H1 (cell line): ENCODE data around the gene MRPL45. TPM values are rescaled to one million over a fixed set of nuclear protein-coding genes. Genes with fewer than 3 reads are reported as not detected.

Source experiments
- CTCF ChIA-PET: fragments of 300-600 bp; sonication (Branson Sonifier 250); formaldehyde crosslinking; loops from one replicate; lab custom pipeline; 2021; ENCODE audit not compliant: partially characterized antibody; lab: Charles Lee
- POLR2A ChIA-PET: fragments of 300-600 bp; sonication (Branson Sonifier 250); formaldehyde crosslinking; loops from one replicate; lab custom pipeline; 2021; ENCODE audit warnings: inconsistent platforms; ENCODE audit not compliant: partially characterized antibody; lab: Charles Lee
- DNase-seq, 2 experiments: peaks; one replicate each; pipeline versions ENCODE4 v3.0.0 to v3.0.0-alpha.2; 2010 to 2022; ENCODE audit warnings: low spot score in 2 of 2, low read depth in 1 of 2, mixed read lengths in 1 of 2
- FAIRE-seq: peaks from 2 replicates; lab custom pipeline; 2011; peaks lifted over from hg19 to GRCh38; lab: Jason Lieb, UNC
- H2AFZ ChIP-seq: 2 replicates; pipeline ENCODE4 v1.8.1; 2012; ENCODE audit warnings: low read length, inconsistent platforms
- H2AK5ac ChIP-seq: 2 replicates; pipeline ENCODE4 v1.6.1; 2013; ENCODE audit warnings: low read depth, low read length
- H2BK120ac ChIP-seq: replicated peaks from 2 replicates; pipeline ENCODE3; 2013; ENCODE audit warnings: low read depth, low read length, inconsistent platforms
- H2BK12ac ChIP-seq: 2 replicates; pipeline ENCODE4 v1.6.1; 2013; ENCODE audit warnings: low read depth, low read length
- H2BK15ac ChIP-seq: 2 replicates; pipeline ENCODE4 v1.6.1; 2013; ENCODE audit warnings: low read length
- H2BK20ac ChIP-seq: 2 replicates; pipeline ENCODE4 v1.6.1; 2013; ENCODE audit warnings: low read length
- H2BK5ac ChIP-seq: 2 replicates; pipeline ENCODE4 v1.6.1; 2013; ENCODE audit warnings: low read depth, low read length
- H3K14ac ChIP-seq: 2 replicates; pipeline ENCODE4 v1.6.1; 2013; ENCODE audit warnings: inconsistent platforms; ENCODE audit not compliant: insufficient read length
- H3K18ac ChIP-seq: 2 replicates; pipeline ENCODE4 v1.6.1; 2013; ENCODE audit warnings: low read length; ENCODE audit errors: extremely low read depth
- H3K23ac ChIP-seq: 2 replicates; pipeline ENCODE4 v1.6.1; 2013; ENCODE audit warnings: inconsistent platforms; ENCODE audit not compliant: insufficient read length
- H3K23me2 ChIP-seq: 2 replicates; pipeline ENCODE4 v1.6.1; 2013; ENCODE audit warnings: low read depth, low read length
- H3K27ac ChIP-seq: 2 replicates; pipeline ENCODE4 v1.6.1; 2011; ENCODE audit warnings: low read depth, low read length, inconsistent platforms
- H3K27me3 ChIP-seq, 4 experiments: replicated peaks in 1 of 4; 1 replicate in 1 of 4; 2 replicates in 3 of 4; pipeline versions ENCODE4 v1.6.1 to v1.8.1; 2011 to 2013; ENCODE audit warnings: low read length in 3 of 4, mild to moderate bottlenecking in 3 of 4, inconsistent platforms in 2 of 4, mixed read lengths in 2 of 4, moderate library complexity in 1 of 4; ENCODE audit not compliant: control insufficient read depth in 3 of 4, insufficient read depth in 3 of 4; ENCODE audit errors: extremely low read depth in 1 of 4
- H3K36me3 ChIP-seq, 4 experiments: 2 replicates each; pipeline versions ENCODE4 v1.6.1 to v1.8.1; 2011 to 2013; ENCODE audit warnings: mild to moderate bottlenecking in 4 of 4, low read length in 3 of 4, moderate library complexity in 2 of 4, control low read depth in 1 of 4, inconsistent platforms in 1 of 4; ENCODE audit not compliant: insufficient read depth in 4 of 4, control insufficient read depth in 2 of 4
- H3K4ac ChIP-seq: replicated peaks from 2 replicates; pipeline ENCODE3; 2013; ENCODE audit warnings: low read length, low read depth, mixed read lengths, inconsistent platforms; ENCODE audit not compliant: insufficient read length
- H3K4me1 ChIP-seq, 4 experiments: replicated peaks in 1 of 4; 1 replicate in 1 of 4; 2 replicates in 3 of 4; pipeline versions ENCODE4 v1.6.1 to v1.8.1; 2011 to 2013; ENCODE audit warnings: low read length in 3 of 4, inconsistent platforms in 2 of 4, mixed read lengths in 1 of 4; ENCODE audit not compliant: insufficient read depth in 4 of 4, control insufficient read depth in 3 of 4
- H3K4me2 ChIP-seq, 2 experiments: 2 replicates each; pipeline versions ENCODE4 v1.6.1 to v1.8.1; 2011 to 2013; ENCODE audit warnings: low read depth in 2 of 2, low read length in 2 of 2, control low read depth in 1 of 2, inconsistent platforms in 1 of 2, mild to moderate bottlenecking in 1 of 2; ENCODE audit not compliant: insufficient read depth in 1 of 2
- H3K4me3 ChIP-seq, 4 experiments: fragments of 200-600, 300-600 bp in 1 of 4; sonication (generic), shearing (Covaris generic), sonication (Bioruptor Twin) in 1 of 4; 2 replicates each; pipeline versions ENCODE4 v1.5.1 to v1.8.1; 2011 to 2016; ENCODE audit warnings: low read length in 4 of 4, low read depth in 3 of 4, control low read depth in 2 of 4, inconsistent platforms in 2 of 4, mild to moderate bottlenecking in 2 of 4, mixed read lengths in 1 of 4, moderate library complexity in 1 of 4; ENCODE audit not compliant: insufficient read depth in 2 of 4; ENCODE audit errors: extremely low read depth in 1 of 4
- H3K56ac ChIP-seq: replicated peaks from 2 replicates; pipeline ENCODE3; 2013; ENCODE audit warnings: low read depth, mild to moderate bottlenecking, mixed read lengths, low read length, inconsistent platforms; ENCODE audit not compliant: insufficient read length
- H3K79me1 ChIP-seq: 2 replicates; pipeline ENCODE4 v1.6.1; 2013; ENCODE audit warnings: low read depth, low read length, control low read depth
- H3K79me2 ChIP-seq, 2 experiments: 2 replicates each; pipeline versions ENCODE4 v1.6.1 to v1.8.1; 2012 to 2013; ENCODE audit warnings: low read length in 2 of 2, mild to moderate bottlenecking in 2 of 2, inconsistent platforms in 1 of 2; ENCODE audit not compliant: insufficient read depth in 2 of 2, control insufficient read depth in 1 of 2
- H3K9ac ChIP-seq, 4 experiments: replicated peaks in 1 of 4; 1 replicate in 1 of 4; 2 replicates in 3 of 4; pipeline versions ENCODE4 v1.6.1 to v1.8.1; 2011 to 2013; ENCODE audit warnings: low read depth in 3 of 4, low read length in 3 of 4, control low read depth in 2 of 4, mild to moderate bottlenecking in 2 of 4, moderate library complexity in 2 of 4, inconsistent platforms in 1 of 4; ENCODE audit errors: extremely low read depth in 1 of 4
- H3K9me3 ChIP-seq, 2 experiments: 2 replicates each; pipeline versions ENCODE4 v1.6.1 to v1.8.1; 2012 to 2013; ENCODE audit warnings: mild to moderate bottlenecking in 2 of 2, moderate library complexity in 2 of 2, control low read depth in 1 of 2, inconsistent platforms in 1 of 2, low read depth in 1 of 2, low read length in 1 of 2, mixed read lengths in 1 of 2; ENCODE audit not compliant: insufficient read depth in 2 of 2
- H4K20me1 ChIP-seq, 2 experiments: replicated peaks in 1 of 2; 2 replicates each; pipeline versions ENCODE3 to v1.8.1; 2011 to 2013; ENCODE audit warnings: inconsistent platforms in 2 of 2, low read length in 2 of 2, mild to moderate bottlenecking in 1 of 2; ENCODE audit not compliant: insufficient read depth in 2 of 2, control insufficient read depth in 1 of 2
- H4K5ac ChIP-seq: 2 replicates; pipeline ENCODE4 v1.6.1; 2013; ENCODE audit warnings: low read length, low read depth, mixed read lengths, inconsistent platforms; ENCODE audit not compliant: insufficient read length
- H4K8ac ChIP-seq: 2 replicates; pipeline ENCODE4 v1.8.0; 2013; ENCODE audit warnings: mild to moderate bottlenecking, moderate library complexity, low read length, inconsistent platforms; ENCODE audit not compliant: insufficient read depth; ENCODE audit errors: extremely low read depth
- H4K91ac ChIP-seq: replicated peaks from 2 replicates; pipeline ENCODE3; 2013; ENCODE audit warnings: low read length, mixed read lengths, inconsistent platforms; ENCODE audit not compliant: insufficient read length
- EP300 ChIP-seq, 2 experiments: IDR thresholded peaks; 1 replicate in 1 of 2; 2 replicates in 1 of 2; pipeline ENCODE4 v1.6.1; 2011 to 2012; ENCODE audit warnings: low read depth in 2 of 2, low read length in 2 of 2, mild to moderate bottlenecking in 2 of 2, borderline replicate concordance in 1 of 2, inconsistent platforms in 1 of 2, moderate library complexity in 1 of 2
- JUN ChIP-seq: IDR thresholded peaks from 2 replicates; pipeline ENCODE4 v1.6.1; 2011; ENCODE audit warnings: low read depth, mild to moderate bottlenecking, improper control_type of control experiment, low read length
- MAFK ChIP-seq: IDR thresholded peaks from 2 replicates; pipeline ENCODE4 v1.6.1; 2012; ENCODE audit warnings: low read depth, mild to moderate bottlenecking, improper control_type of control experiment, low read length
- TCF12 ChIP-seq: IDR thresholded peaks from 2 replicates; pipeline ENCODE4 v1.6.1; 2011; ENCODE audit warnings: low read depth, mild to moderate bottlenecking, low read length
- WGBS, 2 experiments: shearing (Covaris generic) in 1 of 2; methylation state at CpG; one replicate each; pipeline versions ENCODE4 v1.1.6 to v1.1.7; 2013 to 2015; ENCODE audit warnings: low lambda C conversion rate in 2 of 2, mixed read lengths in 2 of 2, inconsistent platforms in 1 of 2, low coverage in 1 of 2, missing lambda C conversion rate in 1 of 2; ENCODE audit not compliant: insufficient replicate concordance in 2 of 2, insufficient coverage in 1 of 2, insufficient read length in 1 of 2; ENCODE audit errors: extremely low coverage in 1 of 2, missing lambda C conversion rate in 1 of 2; 5-methylcytosine and 5-hydroxymethylcytosine counted together
- polyA plus RNA-seq, 7 experiments: library from polyadenylated mRNA; depleted of rRNA in 3 of 7; stranded (reverse) in 5 of 7; unstranded in 2 of 7; fragments of >200 nt in 5 of 7; fragments of 200-250 nt in 2 of 7; gene quantifications; 1 replicate in 5 of 7; 2 replicates in 1 of 7; 4 replicates in 1 of 7; pipeline versions ENCODE4 v1.2.1 to v1.2.3, GENCODE V29; 2011 to 2013; ENCODE audit warnings: missing spikeins in 2 of 7, mixed read lengths in 2 of 7
- total RNA-seq: library from RNA; stranded (reverse); fragmentation: NEBNext Ultra II Directional; extraction: Animal tissue kit (Norgen Biotek cat#: 25700); gene quantifications from 2 replicates; pipeline ENCODE4 v1.2.1, GENCODE V29; 2021

MRPL45 gene
- total and polyA plus RNA-seq, 2 of the 8 experiments (the other 6 are each of a cell fraction or from before 2014, with no cell fraction given): 65.6 to 71.7 TPM

DNA sequence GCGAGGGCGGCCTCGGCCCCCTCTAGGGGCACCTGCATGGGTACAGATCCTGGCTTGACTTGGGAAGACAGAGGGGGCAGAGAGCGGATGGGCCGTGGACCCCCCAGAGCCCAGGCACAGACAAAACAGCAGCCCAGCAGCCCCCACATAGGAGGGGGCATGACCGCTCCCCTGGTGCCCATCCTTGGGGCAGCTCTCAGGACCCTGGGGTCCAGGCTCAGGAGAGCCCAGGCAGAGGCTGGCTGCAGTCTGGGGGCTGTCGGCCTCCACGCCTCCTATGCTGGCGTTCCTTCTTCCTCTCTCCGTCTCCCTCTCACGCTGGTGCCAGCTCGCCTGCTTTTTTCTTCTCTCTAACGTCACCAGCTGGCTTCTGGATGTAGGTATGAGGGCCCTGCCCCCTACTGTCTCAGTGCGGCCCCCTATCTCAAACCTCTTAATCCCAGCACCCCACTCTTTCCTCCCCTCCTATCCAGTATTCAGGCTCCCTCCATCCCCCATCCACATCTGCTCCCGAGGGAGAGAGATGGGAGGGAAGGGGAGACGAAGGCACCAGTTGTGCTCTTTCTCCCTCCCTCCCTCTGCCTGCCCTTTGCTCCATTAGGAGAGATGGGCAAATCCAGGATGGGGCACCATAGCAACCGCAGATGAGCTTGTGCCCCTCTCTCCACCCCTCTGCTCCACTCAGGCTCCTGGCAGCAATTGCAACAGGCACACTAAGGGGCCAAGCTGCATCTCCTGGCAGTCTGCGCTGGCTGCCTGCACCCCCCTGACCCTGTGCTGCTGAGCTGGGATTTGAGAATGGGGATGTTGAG, 46.8 kb downstream of the MRPL45 start, which contains the start of gene GPR179:
GPR179 (minus strand) TSS at position 349 of the 812 bp plus-strand sequence; CDS start at position 182, 167 bp downstream.
- Histone ChIP-seq H3K36me3 (no peaks in the 10 kb centered on the region), H2AFZ (no peak within 1 kb of the TSS), H3K27ac (no peak within 1 kb of the TSS), H3K9ac (no peak within 1 kb of the TSS), H3K23ac (no peak within 1 kb of the TSS), H4K5ac (no peak within 1 kb of the TSS), H3K27me3 (no peaks in the 10 kb centered on the region), H3K79me2 (no peaks in the 10 kb centered on the region), H2BK5ac (no peak within 1 kb of the TSS), H4K8ac (peak within 1 kb of the TSS; percentile 8; the same call in 1 of the 2 replicates), H2BK120ac (no peak within 1 kb of the TSS), H3K4me2 (no peak within 1 kb of the TSS), H3K18ac (no peak within 1 kb of the TSS; the same call in 1 of the 2 replicates), H4K20me1 (no peaks in the 10 kb centered on the region), H4K91ac (no peak within 1 kb of the TSS), H3K4me1 (peaks cover 0 to 9% (median 3%) of the 10 kb centered on the region in 4 experiments; a peak in 3 of 7 replicates), H3K23me2 (no peaks in the 10 kb centered on the region), H2BK15ac (0 out of 2 replicates have a peak within 1 kb of the TSS, but pooled peaks have one; percentile 46), H3K4ac (no peak within 1 kb of the TSS), H2BK20ac (0 out of 2 replicates have a peak within 1 kb of the TSS, but pooled peaks have one; percentile 21), H2AK5ac (peak within 1 kb of the TSS; percentile 32; the same call in 1 of the 2 replicates), H3K9me3 (no peaks in the 10 kb centered on the region), H3K4me3 (no peak within 1 kb of the TSS), H3K79me1 (no peaks in the 10 kb centered on the region), H3K14ac (no peak within 1 kb of the TSS), H2BK12ac (no peak within 1 kb of the TSS), H3K56ac (no peak within 1 kb of the TSS)
- WGBS, 2 experiments: 80% methylated on average over 12 of the region's 18 CpGs; no CpG with 5 or more reads in 1 of the 2 experiments
- FAIRE-seq (no peak), DNase-seq (no peak)
- CTCF ChIA-PET: interaction anchor here (0.9 to 25.7 kb wide), 7 partner anchors 9 to 100 kb away, joined by 3 to 400 read pairs (median 3); partner anchors contain the start of gene ARHGAP23
- TF ChIP-seq JUN (no peak), MAFK (no peak), TCF12 (no peak), EP300 (IDR thresholded peaks at IDR 0.05; ENCODE audit: borderline replicate concordance in 1 of 2, low read depth in 2 of 2, low read length in 2 of 2) (no peak)
- POLR2A ChIA-PET: interaction anchor here (0.7 to 1.7 kb wide), 7 partner anchors 8 to 74 kb away, joined by 3 to 5 read pairs (median 3); no protein-coding TSS in a partner anchor
